ENCODE measurements around the gene KIF23. TPM values are rescaled to one million over a fixed set of nuclear protein-coding genes. Genes with fewer than 3 reads are reported as not detected.

The KIF23 gene
- total RNA-seq, 1 experiment from 2014 or later: 83.7 TPM

GRCh38 chr15:69408841-69409240 lies 5.3 kb upstream of the KIF23 start:
- H3K4me3 ChIP-seq (replicated peaks in 1 of 2; ENCODE audit: low read depth in 1 of 2, low read length in 2 of 2): no peak overlapping the region
- ChIA-PET POLR2A (no interaction called here), RAD21 (ENCODE audit: low non-redundant PET in 1 of 2, low total read pairs in 2 of 2, uncharacterized antibody in 2 of 2, unreplicated experiment in 2 of 2) (no interaction called here), CTCF (interaction anchor here (0.6 kb wide), 1 partner anchor 334 kb away, joined by 3 read pairs; no protein-coding TSS in a partner anchor)
- no peak overlapping the region for H3K9ac ChIP-seq (ENCODE audit: low read length)
- no peaks in the 10 kb centered on the region for H3K9me3 ChIP-seq (ENCODE audit: control insufficient read depth in 1 of 2, insufficient read depth in 1 of 2, low read depth in 1 of 2, low read length in 2 of 2)
- no peak overlapping the region for H3K27ac ChIP-seq (ENCODE audit: low read depth, low read length)
- H3K4me1 ChIP-seq (ENCODE audit: control insufficient read depth in 1 of 2, insufficient read depth in 2 of 2, low read length in 2 of 2): peaks cover 0 to 16% of the 10 kb centered on the region in 2 experiments; a peak in 1 of 4 replicates
- intact Hi-C loops (cut with micrococcal nuclease): no loop called here
- H3K4me2 ChIP-seq (ENCODE audit: low read length): no peak overlapping the region
- DNase-seq (ENCODE audit: low read depth, low spot score) (no peak), ATAC-seq (no peak)
- H3K27me3 ChIP-seq (ENCODE audit: insufficient read depth, low read length): no peaks in the 10 kb centered on the region
- 0 out of 2 replicates have a peak, but pooled peaks cover 4% of the 10 kb centered on the region for H3K79me2 ChIP-seq (ENCODE audit: insufficient read depth, low read length)
- TF ChIP-seq SRF (IDR thresholded peaks at IDR 0.05; ENCODE audit: low read depth) (no peak), YY1 (IDR thresholded peaks at IDR 0.05; ENCODE audit: extremely low read depth, insufficient replicate concordance, low read depth, low read length) (no peak)
- H3K36me3 ChIP-seq (ENCODE audit: control insufficient read depth in 1 of 2, insufficient read depth in 2 of 2, low read length in 2 of 2): peaks cover 0 to 5% of the 10 kb centered on the region in 2 experiments; a peak in 1 of 4 replicates
- no peak overlapping the region for H2AFZ ChIP-seq (ENCODE audit: low read depth, low read length, poor library complexity, severe bottlenecking)
- H3K9me2 ChIP-seq (ENCODE audit: insufficient read depth): no peaks in the 10 kb centered on the region
- BruUV-seq (replicated peaks): no TSS peak
- no peaks in the 10 kb centered on the region for H4K20me1 ChIP-seq (ENCODE audit: insufficient read depth)

GRCh38 chr15:69410248-69410874 lies 3.8 kb upstream of the KIF23 start:
- DNase-seq (ENCODE audit: low read depth, low spot score): peak; percentile 22
- BruUV-seq (replicated peaks): no TSS peak
- TF ChIP-seq RAD21 (IDR thresholded peaks at IDR 0.05; ENCODE audit: low read depth) (peak; percentile 72), SRF (IDR thresholded peaks at IDR 0.05; ENCODE audit: low read depth) (peak; percentile 74), JUND (IDR thresholded peaks at IDR 0.05) (no peak; the same call in 1 of the 2 replicates), MAX (IDR thresholded peaks at IDR 0.05) (no peak), CBX3 (IDR thresholded peaks at IDR 0.05; ENCODE audit: low read depth) (no peak), CTCF (IDR thresholded peaks at IDR 0.05 in 2 of 3, conservative IDR thresholded peaks at IDR 0.05 in 1 of 3; ENCODE audit: borderline replicate concordance in 1 of 3, insufficient read depth in 1 of 3, low read depth in 2 of 3, low read length in 2 of 3) (peak; percentile 40 to 61 (median 61); a peak in 5 of 6 replicates), ELF1 (IDR thresholded peaks at IDR 0.05; ENCODE audit: borderline replicate concordance, low read depth) (no peak)
- no peak overlapping the region for H2AFZ ChIP-seq (ENCODE audit: low read depth, low read length, poor library complexity, severe bottlenecking)
- ChIA-PET RAD21 (ENCODE audit: low non-redundant PET in 1 of 2, low total read pairs in 2 of 2, uncharacterized antibody in 2 of 2, unreplicated experiment in 2 of 2) (no interaction called here), CTCF (no interaction called here), POLR2A (no interaction called here)
- H3K9ac ChIP-seq (ENCODE audit: low read length): no peak overlapping the region
- H3K27me3 ChIP-seq (ENCODE audit: insufficient read depth, low read length): no peaks in the 10 kb centered on the region
- no peak overlapping the region for H3K4me3 ChIP-seq (replicated peaks in 1 of 2; ENCODE audit: low read depth in 1 of 2, low read length in 2 of 2)
- intact Hi-C loops (cut with micrococcal nuclease): loop anchor here (1.0 kb wide), 1 partner anchor 351 kb away; no protein-coding TSS in a partner anchor
- H3K36me3 ChIP-seq (ENCODE audit: control insufficient read depth in 1 of 2, insufficient read depth in 2 of 2, low read length in 2 of 2): peaks cover 0 to 2% of the 10 kb centered on the region in 2 experiments; a peak in 1 of 4 replicates
- H3K9me3 ChIP-seq (ENCODE audit: control insufficient read depth in 1 of 2, insufficient read depth in 1 of 2, low read depth in 1 of 2, low read length in 2 of 2): no peaks in the 10 kb centered on the region
- H3K4me1 ChIP-seq (ENCODE audit: control insufficient read depth in 1 of 2, insufficient read depth in 2 of 2, low read length in 2 of 2): peaks cover 0 to 19% of the 10 kb centered on the region in 2 experiments; a peak in 3 of 4 replicates
- no peak overlapping the region for H3K27ac ChIP-seq (ENCODE audit: low read depth, low read length)
- no peak overlapping the region for H3K4me2 ChIP-seq (ENCODE audit: low read length)
- peak; percentile 58 for ATAC-seq
- H3K9me2 ChIP-seq (ENCODE audit: insufficient read depth): no peaks in the 10 kb centered on the region
- H3K79me2 ChIP-seq (ENCODE audit: insufficient read depth, low read length): peaks cover 16% of the 10 kb centered on the region
- H4K20me1 ChIP-seq (ENCODE audit: insufficient read depth): no peaks in the 10 kb centered on the region

Data from HCT116 (cell line).